H1 (cell line): ENCODE results near the gene TCF20. TPM values are rescaled to one million over a fixed set of nuclear protein-coding genes. Genes with fewer than 3 reads are reported as not detected.

Experiments used
- CTCF ChIA-PET: fragments of 300-600 bp; sonication (Branson Sonifier 250); formaldehyde crosslinking; loops from one replicate; lab custom pipeline; 2021; ENCODE audit not compliant: partially characterized antibody; lab: Charles Lee
- POLR2A ChIA-PET: fragments of 300-600 bp; sonication (Branson Sonifier 250); formaldehyde crosslinking; loops from one replicate; lab custom pipeline; 2021; ENCODE audit warnings: inconsistent platforms; ENCODE audit not compliant: partially characterized antibody; lab: Charles Lee
- DNase-seq, 2 experiments: peaks; one replicate each; pipeline versions ENCODE4 v3.0.0 to v3.0.0-alpha.2; 2010 to 2022; ENCODE audit warnings: low spot score in 2 of 2, low read depth in 1 of 2, mixed read lengths in 1 of 2
- FAIRE-seq: peaks from 2 replicates; lab custom pipeline; 2011; peaks lifted over from hg19 to GRCh38; lab: Jason Lieb, UNC
- H2AFZ ChIP-seq: 2 replicates; pipeline ENCODE4 v1.8.1; 2012; ENCODE audit warnings: low read length, inconsistent platforms
- H2AK5ac ChIP-seq: 2 replicates; pipeline ENCODE4 v1.6.1; 2013; ENCODE audit warnings: low read depth, low read length
- H2BK120ac ChIP-seq: replicated peaks from 2 replicates; pipeline ENCODE3; 2013; ENCODE audit warnings: low read depth, low read length, inconsistent platforms
- H2BK12ac ChIP-seq: 2 replicates; pipeline ENCODE4 v1.6.1; 2013; ENCODE audit warnings: low read depth, low read length
- H2BK15ac ChIP-seq: 2 replicates; pipeline ENCODE4 v1.6.1; 2013; ENCODE audit warnings: low read length
- H2BK20ac ChIP-seq: 2 replicates; pipeline ENCODE4 v1.6.1; 2013; ENCODE audit warnings: low read length
- H2BK5ac ChIP-seq: 2 replicates; pipeline ENCODE4 v1.6.1; 2013; ENCODE audit warnings: low read depth, low read length
- H3K14ac ChIP-seq: 2 replicates; pipeline ENCODE4 v1.6.1; 2013; ENCODE audit warnings: inconsistent platforms; ENCODE audit not compliant: insufficient read length
- H3K18ac ChIP-seq: 2 replicates; pipeline ENCODE4 v1.6.1; 2013; ENCODE audit warnings: low read length; ENCODE audit errors: extremely low read depth
- H3K23ac ChIP-seq: 2 replicates; pipeline ENCODE4 v1.6.1; 2013; ENCODE audit warnings: inconsistent platforms; ENCODE audit not compliant: insufficient read length
- H3K23me2 ChIP-seq: 2 replicates; pipeline ENCODE4 v1.6.1; 2013; ENCODE audit warnings: low read depth, low read length
- H3K27ac ChIP-seq: 2 replicates; pipeline ENCODE4 v1.6.1; 2011; ENCODE audit warnings: low read depth, low read length, inconsistent platforms
- H3K27me3 ChIP-seq, 4 experiments: replicated peaks in 1 of 4; 1 replicate in 1 of 4; 2 replicates in 3 of 4; pipeline versions ENCODE4 v1.6.1 to v1.8.1; 2011 to 2013; ENCODE audit warnings: low read length in 3 of 4, mild to moderate bottlenecking in 3 of 4, inconsistent platforms in 2 of 4, mixed read lengths in 2 of 4, moderate library complexity in 1 of 4; ENCODE audit not compliant: control insufficient read depth in 3 of 4, insufficient read depth in 3 of 4; ENCODE audit errors: extremely low read depth in 1 of 4
- H3K36me3 ChIP-seq, 4 experiments: 2 replicates each; pipeline versions ENCODE4 v1.6.1 to v1.8.1; 2011 to 2013; ENCODE audit warnings: mild to moderate bottlenecking in 4 of 4, low read length in 3 of 4, moderate library complexity in 2 of 4, control low read depth in 1 of 4, inconsistent platforms in 1 of 4; ENCODE audit not compliant: insufficient read depth in 4 of 4, control insufficient read depth in 2 of 4
- H3K4ac ChIP-seq: replicated peaks from 2 replicates; pipeline ENCODE3; 2013; ENCODE audit warnings: low read length, low read depth, mixed read lengths, inconsistent platforms; ENCODE audit not compliant: insufficient read length
- H3K4me1 ChIP-seq, 4 experiments: replicated peaks in 1 of 4; 1 replicate in 1 of 4; 2 replicates in 3 of 4; pipeline versions ENCODE4 v1.6.1 to v1.8.1; 2011 to 2013; ENCODE audit warnings: low read length in 3 of 4, inconsistent platforms in 2 of 4, mixed read lengths in 1 of 4; ENCODE audit not compliant: insufficient read depth in 4 of 4, control insufficient read depth in 3 of 4
- H3K4me2 ChIP-seq, 2 experiments: 2 replicates each; pipeline versions ENCODE4 v1.6.1 to v1.8.1; 2011 to 2013; ENCODE audit warnings: low read depth in 2 of 2, low read length in 2 of 2, control low read depth in 1 of 2, inconsistent platforms in 1 of 2, mild to moderate bottlenecking in 1 of 2; ENCODE audit not compliant: insufficient read depth in 1 of 2
- H3K4me3 ChIP-seq, 4 experiments: fragments of 200-600, 300-600 bp in 1 of 4; sonication (generic), shearing (Covaris generic), sonication (Bioruptor Twin) in 1 of 4; 2 replicates each; pipeline versions ENCODE4 v1.5.1 to v1.8.1; 2011 to 2016; ENCODE audit warnings: low read length in 4 of 4, low read depth in 3 of 4, control low read depth in 2 of 4, inconsistent platforms in 2 of 4, mild to moderate bottlenecking in 2 of 4, mixed read lengths in 1 of 4, moderate library complexity in 1 of 4; ENCODE audit not compliant: insufficient read depth in 2 of 4; ENCODE audit errors: extremely low read depth in 1 of 4
- H3K56ac ChIP-seq: replicated peaks from 2 replicates; pipeline ENCODE3; 2013; ENCODE audit warnings: low read depth, mild to moderate bottlenecking, mixed read lengths, low read length, inconsistent platforms; ENCODE audit not compliant: insufficient read length
- H3K79me1 ChIP-seq: 2 replicates; pipeline ENCODE4 v1.6.1; 2013; ENCODE audit warnings: low read depth, low read length, control low read depth
- H3K79me2 ChIP-seq, 2 experiments: 2 replicates each; pipeline versions ENCODE4 v1.6.1 to v1.8.1; 2012 to 2013; ENCODE audit warnings: low read length in 2 of 2, mild to moderate bottlenecking in 2 of 2, inconsistent platforms in 1 of 2; ENCODE audit not compliant: insufficient read depth in 2 of 2, control insufficient read depth in 1 of 2
- H3K9ac ChIP-seq, 4 experiments: replicated peaks in 1 of 4; 1 replicate in 1 of 4; 2 replicates in 3 of 4; pipeline versions ENCODE4 v1.6.1 to v1.8.1; 2011 to 2013; ENCODE audit warnings: low read depth in 3 of 4, low read length in 3 of 4, control low read depth in 2 of 4, mild to moderate bottlenecking in 2 of 4, moderate library complexity in 2 of 4, inconsistent platforms in 1 of 4; ENCODE audit errors: extremely low read depth in 1 of 4
- H3K9me3 ChIP-seq, 2 experiments: 2 replicates each; pipeline versions ENCODE4 v1.6.1 to v1.8.1; 2012 to 2013; ENCODE audit warnings: mild to moderate bottlenecking in 2 of 2, moderate library complexity in 2 of 2, control low read depth in 1 of 2, inconsistent platforms in 1 of 2, low read depth in 1 of 2, low read length in 1 of 2, mixed read lengths in 1 of 2; ENCODE audit not compliant: insufficient read depth in 2 of 2
- H4K20me1 ChIP-seq, 2 experiments: replicated peaks in 1 of 2; 2 replicates each; pipeline versions ENCODE3 to v1.8.1; 2011 to 2013; ENCODE audit warnings: inconsistent platforms in 2 of 2, low read length in 2 of 2, mild to moderate bottlenecking in 1 of 2; ENCODE audit not compliant: insufficient read depth in 2 of 2, control insufficient read depth in 1 of 2
- H4K5ac ChIP-seq: 2 replicates; pipeline ENCODE4 v1.6.1; 2013; ENCODE audit warnings: low read length, low read depth, mixed read lengths, inconsistent platforms; ENCODE audit not compliant: insufficient read length
- H4K8ac ChIP-seq: 2 replicates; pipeline ENCODE4 v1.8.0; 2013; ENCODE audit warnings: mild to moderate bottlenecking, moderate library complexity, low read length, inconsistent platforms; ENCODE audit not compliant: insufficient read depth; ENCODE audit errors: extremely low read depth
- H4K91ac ChIP-seq: replicated peaks from 2 replicates; pipeline ENCODE3; 2013; ENCODE audit warnings: low read length, mixed read lengths, inconsistent platforms; ENCODE audit not compliant: insufficient read length
- EP300 ChIP-seq, 2 experiments: IDR thresholded peaks; 1 replicate in 1 of 2; 2 replicates in 1 of 2; pipeline ENCODE4 v1.6.1; 2011 to 2012; ENCODE audit warnings: low read depth in 2 of 2, low read length in 2 of 2, mild to moderate bottlenecking in 2 of 2, borderline replicate concordance in 1 of 2, inconsistent platforms in 1 of 2, moderate library complexity in 1 of 2
- NANOG ChIP-seq: IDR thresholded peaks from 2 replicates; pipeline ENCODE4 v1.6.1; 2011; ENCODE audit warnings: low read length, low read depth, mild to moderate bottlenecking, inconsistent platforms; ENCODE audit not compliant: insufficient read depth, poor library complexity, severe bottlenecking
- TCF12 ChIP-seq: IDR thresholded peaks from 2 replicates; pipeline ENCODE4 v1.6.1; 2011; ENCODE audit warnings: low read depth, mild to moderate bottlenecking, low read length
- whole genome bisulfite sequencing, 2 experiments: shearing (Covaris generic) in 1 of 2; methylation state at CpG; one replicate each; pipeline versions ENCODE4 v1.1.6 to v1.1.7; 2013 to 2015; ENCODE audit warnings: low lambda C conversion rate in 2 of 2, mixed read lengths in 2 of 2, inconsistent platforms in 1 of 2, low coverage in 1 of 2, missing lambda C conversion rate in 1 of 2; ENCODE audit not compliant: insufficient replicate concordance in 2 of 2, insufficient coverage in 1 of 2, insufficient read length in 1 of 2; ENCODE audit errors: extremely low coverage in 1 of 2, missing lambda C conversion rate in 1 of 2; 5-methylcytosine and 5-hydroxymethylcytosine counted together
- polyA plus RNA-seq, 7 experiments: library from polyadenylated mRNA; depleted of rRNA in 3 of 7; stranded (reverse) in 5 of 7; unstranded in 2 of 7; fragments of >200 nt in 5 of 7; fragments of 200-250 nt in 2 of 7; gene quantifications; 1 replicate in 5 of 7; 2 replicates in 1 of 7; 4 replicates in 1 of 7; pipeline versions ENCODE4 v1.2.1 to v1.2.3, GENCODE V29; 2011 to 2013; ENCODE audit warnings: missing spikeins in 2 of 7, mixed read lengths in 2 of 7
- total RNA-seq: library from RNA; stranded (reverse); fragmentation: NEBNext Ultra II Directional; extraction: Animal tissue kit (Norgen Biotek cat#: 25700); gene quantifications from 2 replicates; pipeline ENCODE4 v1.2.1, GENCODE V29; 2021
- TF ChIP-seq, protein P1 (sequence below): IDR thresholded peaks from 2 replicates; pipeline ENCODE4 v1.6.1; 2011; ENCODE audit warnings: low read depth, mild to moderate bottlenecking, low read length; ENCODE audit not compliant: insufficient read depth

Gene TCF20
- total and polyA plus RNA-seq, 2 of the 8 experiments (the other 6 are each of a cell fraction or from before 2014, with no cell fraction given), result 22.0 to 79.8 TPM

DNA sequence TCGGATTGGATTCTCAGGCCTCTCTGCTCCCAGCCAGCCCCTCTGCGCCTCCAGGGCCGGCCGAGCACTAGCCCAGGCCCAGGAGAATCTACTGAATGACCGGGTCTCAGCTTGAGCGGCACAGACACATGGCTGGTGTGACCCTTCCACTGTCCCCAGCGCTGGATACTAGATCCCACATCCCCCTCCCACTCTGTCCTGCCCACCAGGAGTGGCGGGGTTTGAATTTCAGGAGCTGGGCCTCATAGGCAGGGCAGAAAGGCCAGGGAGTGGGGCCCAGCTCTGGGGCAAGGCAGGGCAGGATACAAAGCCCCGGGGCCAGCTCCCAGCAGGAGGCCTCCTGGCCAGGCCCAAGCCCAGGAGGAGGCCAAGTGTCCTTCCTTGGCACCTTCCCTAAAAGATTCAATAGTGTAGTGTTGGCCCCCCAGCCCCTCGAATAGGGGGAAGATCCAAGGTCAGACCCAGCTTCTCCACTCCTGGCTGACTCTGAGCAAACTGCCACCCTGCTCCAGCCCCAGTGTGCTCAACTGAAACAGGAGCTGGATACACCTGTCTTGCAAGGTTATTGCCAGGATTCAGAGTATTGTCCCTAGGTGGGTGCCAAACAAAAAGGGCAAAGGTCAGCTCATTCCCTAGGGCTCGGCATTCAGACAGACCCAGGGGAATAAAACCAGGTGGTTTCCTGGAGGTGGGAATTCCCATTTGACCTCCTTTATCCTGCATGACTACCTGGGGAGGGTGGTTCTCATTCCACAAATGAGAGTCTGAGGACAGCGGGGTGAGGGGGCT lies 22.5 kb upstream of the TCF20 start:
- Histone ChIP-seq H2BK120ac (no peak overlapping the region), H4K5ac (no peak overlapping the region), H3K14ac (no peak overlapping the region), H2BK20ac (no peak overlapping the region), H3K23me2 (no peaks in the 10 kb centered on the region), H3K36me3 (no peaks in the 10 kb centered on the region), H3K4me2 (peak overlapping the region; percentile 32 to 54; a peak in 3 of 4 replicates), H3K56ac (no peak overlapping the region), H3K9me3 (no peaks in the 10 kb centered on the region), H2AFZ (no peak overlapping the region), H2BK15ac (no peak overlapping the region), H2BK12ac (0 out of 2 replicates have a peak overlapping the region, but pooled peaks have one; percentile 20), H3K79me2 (no peaks in the 10 kb centered on the region; a peak in 1 of 4 replicates), H3K27me3 (peaks cover 0 to 2% (median 0%) of the 10 kb centered on the region in 4 experiments; a peak in 3 of 7 replicates), H3K4me3 (no peak overlapping the region; a peak in 1 of 8 replicates), H4K20me1 (peaks cover 7 to 22% of the 10 kb centered on the region in 2 experiments), H2AK5ac (no peak overlapping the region), H2BK5ac (peak overlapping the region; percentile 15; the same call in 1 of the 2 replicates), H3K4ac (no peak overlapping the region), H4K8ac (peak overlapping the region; percentile 57), H3K4me1 (peaks cover 14 to 48% (median 28%) of the 10 kb centered on the region in 4 experiments), H3K79me1 (no peaks in the 10 kb centered on the region), H3K27ac (0 out of 2 replicates have a peak overlapping the region, but pooled peaks have one; percentile 14), H3K18ac (no peak overlapping the region), H3K23ac (no peak overlapping the region), H4K91ac (peak overlapping the region; percentile 83), H3K9ac (no peak overlapping the region)
- CTCF ChIA-PET, result interaction anchor here (0.6 to 3.0 kb wide), 16 partner anchors 8 to 151 kb away, joined by 3 to 18 read pairs (median 3); no protein-coding TSS in a partner anchor
- FAIRE-seq (peak; percentile 39), DNase-seq (no peak)
- POLR2A ChIA-PET, result interaction anchor here (0.5 to 1.7 kb wide), 4 partner anchors 11 to 321 kb away, joined by 3 to 7 read pairs (median 4); partner anchors contain the start of gene POLDIP3
- 68% methylated on average over 11 of the region's 12 CpGs; no CpG with 5 or more reads in 1 of the 2 experiments for WGBS, 2 experiments
- TF ChIP-seq, protein P1, sequence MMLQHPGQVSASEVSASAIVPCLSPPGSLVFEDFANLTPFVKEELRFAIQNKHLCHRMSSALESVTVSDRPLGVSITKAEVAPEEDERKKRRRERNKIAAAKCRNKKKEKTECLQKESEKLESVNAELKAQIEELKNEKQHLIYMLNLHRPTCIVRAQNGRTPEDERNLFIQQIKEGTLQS, result no peak
- TF ChIP-seq TCF12 (0 out of 2 replicates have a peak, but pooled peaks have one; percentile 38), EP300 (IDR thresholded peaks at IDR 0.05; ENCODE audit: borderline replicate concordance in 1 of 2, low read depth in 2 of 2, low read length in 2 of 2) (no peak), NANOG (no peak)
